GM06990 (cell line): Measurements from ENCODE around the gene ESR1.

Source experiments
- DNase-seq: peaks from one replicate; pipeline ENCODE4 v3.0.0-alpha.2; 2011; ENCODE audit not compliant: insufficient read length; ENCODE audit errors: extremely low read depth
- H3K27me3 ChIP-seq: replicated peaks from 2 replicates; pipeline ENCODE4 v1.6.0; 2011; ENCODE audit warnings: low read length; ENCODE audit not compliant: control insufficient read depth, insufficient read depth
- H3K36me3 ChIP-seq: 2 replicates; pipeline ENCODE4 v1.5.1; 2011; ENCODE audit warnings: low read length; ENCODE audit not compliant: control insufficient read depth, insufficient read depth
- H3K4me3 ChIP-seq: replicated peaks from 2 replicates; pipeline ENCODE4 v1.5.1; 2011; ENCODE audit warnings: low read depth, mild to moderate bottlenecking, control low read depth, low read length
- CTCF ChIP-seq: IDR thresholded peaks from 2 replicates; pipeline ENCODE4 v1.5.1; 2011; ENCODE audit warnings: low read length, control low read depth, mild to moderate bottlenecking, inconsistent platforms; ENCODE audit not compliant: insufficient read depth, poor library complexity, severe bottlenecking

The ESR1 gene

GRCh38 chr6:152173321-152173720 lies 365.8 kb downstream of the ESR1 start:
- no peak overlapping the region for H3K4me3 ChIP-seq
- no peak for TF ChIP-seq CTCF
- no peaks in the 10 kb centered on the region for H3K36me3 ChIP-seq
- no peaks in the 10 kb centered on the region for H3K27me3 ChIP-seq
- DNase-seq, result no peak

DNA sequence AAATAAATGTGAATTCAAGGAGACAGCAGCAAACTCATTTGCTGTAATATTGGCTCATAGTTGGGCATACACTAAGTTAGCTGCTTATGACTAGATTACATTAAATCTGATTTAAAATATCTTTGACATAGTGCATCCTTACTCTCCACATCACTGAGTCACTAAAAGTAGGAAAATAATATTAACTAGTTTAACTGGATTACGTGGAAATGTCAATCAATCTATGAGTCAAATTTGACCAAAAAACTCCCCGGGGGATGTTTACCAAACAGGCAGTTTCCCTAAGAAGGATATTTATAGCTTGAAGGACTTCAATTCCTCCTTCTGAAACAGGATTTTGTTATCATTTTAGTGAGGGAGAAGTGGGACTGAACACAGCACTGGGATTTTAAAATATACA lies 366.5 kb downstream of the ESR1 start:
- DNase-seq, result no peak
- no peak for TF ChIP-seq CTCF
- no peaks in the 10 kb centered on the region for H3K36me3 ChIP-seq
- H3K27me3 ChIP-seq, result no peaks in the 10 kb centered on the region
- H3K4me3 ChIP-seq, result no peak overlapping the region

DNA sequence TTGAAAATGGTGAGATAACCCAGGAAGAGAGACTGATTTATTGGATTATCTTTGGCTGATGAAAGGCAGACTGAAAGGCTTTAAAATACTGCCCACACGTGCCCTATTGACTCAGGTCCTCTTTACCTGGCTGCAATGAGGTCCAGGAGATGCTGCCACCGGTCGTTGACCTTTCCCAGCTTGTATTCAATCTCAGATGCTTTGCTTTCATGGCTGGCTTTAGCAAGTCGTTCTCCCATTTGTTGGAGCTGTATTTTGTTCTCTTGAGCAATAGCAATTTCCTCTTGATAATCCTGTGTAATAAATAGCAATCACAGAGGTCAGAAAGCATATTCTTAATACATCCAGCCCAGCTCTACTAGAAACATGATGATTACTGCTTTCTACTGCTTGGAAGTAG lies 368.8 kb downstream of the ESR1 start:
- Histone ChIP-seq H3K4me3 (no peak overlapping the region), H3K36me3 (no peaks in the 10 kb centered on the region), H3K27me3 (no peaks in the 10 kb centered on the region)
- no peak for DNase-seq
- TF ChIP-seq CTCF, result no peak
